Omental fat pad (tissue), 4 donors: Measurements from ENCODE around the gene FAU. TPM values are rescaled to one million over a fixed set of nuclear protein-coding genes. Genes with fewer than 3 reads are reported as not detected.
"Not testable (repeated sequence)": the region's sequence is repeated elsewhere in the genome, so short reads cannot be mapped to it uniquely, and the experiment has no call there.

Experiments
- ATAC-seq: fragments of 150-250 bp; one replicate; pipeline ENCODE4 v1.9.1; 2016; ENCODE audit warnings: mild to moderate bottlenecking, moderate library complexity; ENCODE audit not compliant: low FRiP score
- DNase-seq: peaks from one replicate; pipeline ENCODE4 v3.0.0-alpha.2; 2019; ENCODE audit warnings: low spot score
- CTCF ChIP-seq, 3 donors: fragments of 450-650 bp; IDR thresholded peaks; one replicate each; pipeline ENCODE4 v1.5.1; 2016 to 2017; ENCODE audit warnings: antibody characterized with exemption in 3 of 3, mild to moderate bottlenecking in 3 of 3, moderate library complexity in 2 of 3
- total RNA-seq, 4 donors: library from RNA; depleted of rRNA; stranded (reverse); fragments of >200 nt; gene quantifications; one replicate each; pipeline ENCODE4 v1.1.0, GENCODE V29; 2016

FAU gene
- total RNA-seq, 4 donors from 2014 or later, result 612 to 842 (median 711) TPM

- no peak for DNase-seq
- no peak for ATAC-seq
- no peak for TF ChIP-seq CTCF (IDR thresholded peaks at IDR 0.05)
Measured at GRCh38 chr11:65126624-65127274, 4.8 kb upstream of the FAU start.

- no peak for TF ChIP-seq CTCF (IDR thresholded peaks at IDR 0.05)
- DNase-seq, result no peak
- no peak for ATAC-seq
Measured at GRCh38 chr11:65125197-65126056, 3.5 kb upstream of the FAU start.

GRCh38 chr11:65124480-65125196, 2.7 kb upstream of the FAU start:
- DNase-seq (no peak), ATAC-seq (no peak)
- TF ChIP-seq CTCF (IDR thresholded peaks at IDR 0.05), result no peak

GRCh38 chr11:65121447-65121864, 478 bp downstream of the FAU start:
- no peak for TF ChIP-seq CTCF (IDR thresholded peaks at IDR 0.05)
- ATAC-seq, result no peak
- no peak for DNase-seq

GRCh38 chr11:65120831-65121230, 1.1 kb downstream of the FAU start:
- DNase-seq (no peak), ATAC-seq (no peak)
- no peak for TF ChIP-seq CTCF (IDR thresholded peaks at IDR 0.05)

- DNase-seq (no peak), ATAC-seq (no peak)
- no peak for TF ChIP-seq CTCF (IDR thresholded peaks at IDR 0.05)
Measured at GRCh38 chr11:65119670-65119995, 2.3 kb downstream of the FAU start.

GRCh38 chr11:65118891-65119669, 2.9 kb downstream of the FAU start:
- DNase-seq, ATAC-seq: not testable (repeated sequence)
